HuH-7 (cell line): Measurements from ENCODE around the gene GTF2IRD2.
"Not testable (repeated sequence)": the region's sequence is repeated elsewhere in the genome, so short reads cannot be mapped to it uniquely, and the experiment has no call there.

Source experiments
- DNase-seq: peaks from one replicate; pipeline ENCODE4 v3.0.0; 2011; ENCODE audit warnings: low spot score

Gene GTF2IRD2

DNA sequence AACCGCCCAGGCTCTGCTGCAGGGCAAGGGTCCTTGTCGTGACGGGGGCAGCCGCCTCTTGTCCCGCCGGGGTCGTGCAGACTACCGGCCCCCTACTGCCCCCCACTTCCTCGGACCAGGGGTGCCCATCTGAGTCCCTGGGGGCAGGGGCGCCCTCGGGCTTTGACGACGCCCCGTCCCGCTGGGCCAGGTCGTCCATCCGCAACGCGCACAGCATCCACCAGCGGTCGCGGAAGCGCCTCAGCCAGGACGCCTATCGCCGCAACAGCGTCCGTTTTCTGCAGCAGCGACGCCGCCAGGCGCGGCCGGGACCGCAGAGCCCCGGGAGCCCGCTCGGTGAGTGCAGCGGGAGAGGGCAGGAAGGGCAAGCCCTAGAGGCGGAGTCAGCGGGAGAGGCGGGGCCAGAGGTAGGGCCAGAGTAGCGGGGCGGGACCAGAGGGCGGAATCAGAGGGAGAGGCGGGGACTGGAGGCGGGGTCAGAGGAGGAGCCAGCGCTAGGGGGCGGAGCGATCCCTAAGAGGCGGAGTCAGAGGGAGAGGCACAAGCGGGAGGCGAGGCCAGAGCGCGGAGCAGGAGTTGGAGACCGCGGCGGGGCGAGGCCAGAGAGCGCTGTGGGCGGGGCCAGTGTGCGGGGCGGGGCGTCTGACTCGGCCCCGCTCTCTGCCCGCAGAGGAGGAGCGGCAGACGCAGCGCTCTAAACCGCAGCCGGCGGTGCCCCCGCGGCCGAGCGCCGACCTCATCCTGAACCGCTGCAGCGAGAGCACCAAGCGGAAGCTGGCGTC, 62.8 kb downstream of the GTF2IRD2 start:
- not testable (repeated sequence) for DNase-seq

DNA sequence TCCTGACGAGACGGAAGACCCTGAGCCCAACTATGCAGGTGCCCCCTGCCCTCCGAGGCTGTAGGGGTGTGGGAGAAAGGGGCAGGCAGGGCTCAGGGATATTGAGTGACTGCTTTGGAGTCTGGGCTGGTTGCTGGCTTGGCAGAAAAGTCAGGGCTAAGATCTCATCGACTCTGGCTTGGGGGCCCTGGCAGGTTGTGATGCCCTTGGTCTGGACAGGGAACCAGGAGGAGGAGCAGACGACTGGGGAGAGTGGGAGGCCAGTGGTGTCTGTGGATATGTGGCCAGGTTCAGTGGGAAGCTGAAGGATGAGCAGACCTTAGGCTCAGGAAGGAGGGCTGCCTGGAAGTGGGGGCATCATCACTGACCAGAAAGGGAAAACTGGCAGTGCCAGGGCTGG, 67.8 kb downstream of the GTF2IRD2 start:
- not testable (repeated sequence) for DNase-seq

DNA sequence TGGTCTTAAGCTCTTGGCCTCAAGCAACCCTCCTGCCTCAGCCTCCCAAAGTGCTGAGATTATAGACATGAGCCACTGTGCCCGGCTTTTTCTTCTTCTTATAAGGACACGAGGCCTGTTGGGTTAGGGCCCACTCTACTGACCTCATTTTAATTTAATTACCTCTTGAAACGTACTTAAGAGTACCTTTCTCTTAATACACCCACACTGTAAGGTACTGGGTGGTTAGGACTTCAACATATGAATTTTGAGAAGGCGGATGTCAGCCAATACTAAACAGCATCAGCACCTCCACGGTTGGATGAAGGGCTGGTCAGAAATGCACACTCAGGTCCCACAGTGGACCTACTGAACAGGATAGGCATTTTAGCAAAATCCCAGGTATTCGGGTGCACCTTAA, 69.7 kb downstream of the GTF2IRD2 start:
- not testable (repeated sequence) for DNase-seq

DNA sequence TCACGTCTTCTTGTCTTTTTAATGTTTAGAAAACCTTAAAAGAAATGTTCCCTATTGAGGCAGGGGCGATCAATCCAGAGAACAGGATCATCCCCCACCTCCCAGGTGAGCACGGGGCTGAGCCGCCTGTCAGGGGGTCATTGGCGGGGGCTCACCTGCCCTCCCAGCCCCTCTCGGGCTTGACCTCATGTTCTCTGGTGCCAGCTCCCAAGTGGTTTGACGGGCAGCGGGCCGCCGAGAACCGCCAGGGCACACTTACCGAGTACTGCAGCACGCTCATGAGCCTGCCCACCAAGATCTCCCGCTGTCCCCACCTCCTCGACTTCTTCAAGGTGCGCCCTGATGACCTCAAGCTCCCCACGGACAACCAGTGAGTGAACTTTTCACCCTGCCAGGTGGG, 72.4 kb downstream of the GTF2IRD2 start:
- DNase-seq = not testable (repeated sequence)

DNA sequence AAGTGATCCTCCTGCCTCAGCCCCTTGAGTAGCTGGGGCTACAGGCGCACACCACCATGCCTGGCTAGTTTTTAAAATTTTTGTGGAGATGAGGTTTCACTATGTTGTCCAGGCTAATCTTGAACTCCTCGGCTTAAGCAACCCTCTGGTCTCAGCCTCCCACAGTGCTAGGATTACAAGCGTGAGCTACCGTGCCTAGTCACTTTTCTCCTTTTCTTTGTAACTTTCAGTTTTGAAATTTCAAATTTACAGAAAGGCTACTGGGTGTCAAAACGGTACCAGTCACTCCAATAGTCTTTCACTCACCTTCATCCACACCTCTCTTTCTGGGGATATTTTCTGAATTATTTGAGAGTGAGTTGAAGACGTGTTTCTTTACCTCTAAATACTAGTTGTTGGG, 76.3 kb downstream of the GTF2IRD2 start:
- DNase-seq = not testable (repeated sequence)

DNA sequence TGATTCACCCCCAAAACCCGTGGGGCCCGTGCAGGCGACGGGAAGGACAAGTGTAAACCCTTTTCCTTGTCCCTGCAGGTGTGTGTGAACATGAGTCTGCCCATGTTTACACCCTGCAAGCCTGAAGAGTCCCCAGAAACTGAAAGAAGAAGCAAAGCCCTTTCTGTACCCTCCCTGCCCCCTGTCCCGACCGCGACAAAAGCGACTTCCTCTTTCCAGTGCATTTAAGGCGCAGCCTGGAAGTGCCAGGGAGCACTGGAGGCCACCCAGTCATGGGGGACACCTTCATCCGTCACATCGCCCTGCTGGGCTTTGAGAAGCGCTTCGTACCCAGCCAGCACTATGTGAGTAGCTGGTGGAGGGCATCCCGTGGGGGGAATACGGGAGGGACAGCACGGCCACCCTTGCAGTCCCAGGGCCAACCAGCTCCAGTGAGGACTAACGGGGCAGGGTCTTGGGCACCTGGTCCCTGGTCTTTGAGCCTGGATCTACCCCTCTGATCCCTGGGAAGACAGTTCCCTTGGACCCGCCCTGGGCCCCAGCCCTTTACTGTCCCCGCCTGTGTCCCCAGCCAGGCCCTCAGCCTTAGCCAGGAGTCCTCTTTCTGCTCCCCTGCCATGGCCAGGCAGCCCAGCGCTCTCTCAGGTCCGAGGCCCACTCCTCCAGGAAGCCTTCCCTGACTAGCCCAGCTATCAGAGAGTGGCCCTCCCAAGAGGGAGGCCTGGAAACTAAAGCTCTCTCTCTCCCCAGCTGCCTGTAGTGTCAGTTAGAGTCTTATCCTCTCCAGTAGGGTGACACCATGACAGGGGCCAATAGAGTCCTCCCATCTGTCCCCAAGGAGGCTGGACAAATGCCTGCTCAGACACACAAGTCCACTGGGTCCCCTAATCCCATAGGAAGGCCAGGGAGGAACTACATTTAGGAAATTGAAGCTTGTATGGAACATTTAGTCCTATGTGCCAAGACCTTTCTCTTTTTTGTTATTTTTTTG, 77.3 kb downstream of the GTF2IRD2 start, which contains the start of gene NCF1:
NCF1 (plus strand) TSS at position 252 of the 991 bp plus-strand sequence; CDS start at position 273, 21 bp downstream.
- not testable (repeated sequence) for DNase-seq

DNA sequence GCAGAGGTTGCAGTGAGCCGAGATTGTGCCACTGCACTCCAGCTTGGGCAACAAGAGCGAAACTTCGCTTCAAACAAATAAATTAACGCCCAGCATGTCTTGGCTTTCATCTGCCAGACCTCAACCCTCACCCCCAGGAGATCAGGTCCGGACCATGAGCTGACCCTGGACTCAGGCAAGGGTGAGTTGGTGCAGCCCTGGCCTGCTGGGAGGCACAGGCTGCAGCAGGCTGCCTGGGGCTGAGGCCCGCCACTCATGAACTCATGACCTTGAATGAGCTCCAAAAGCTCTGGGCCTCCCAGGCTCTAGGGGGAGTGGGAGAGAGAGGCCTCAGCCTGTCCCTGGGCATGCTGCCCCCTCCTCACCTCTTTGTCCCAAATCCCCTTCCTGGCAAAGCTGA, 79.3 kb downstream of the GTF2IRD2 start:
- DNase-seq = not testable (repeated sequence)

DNA sequence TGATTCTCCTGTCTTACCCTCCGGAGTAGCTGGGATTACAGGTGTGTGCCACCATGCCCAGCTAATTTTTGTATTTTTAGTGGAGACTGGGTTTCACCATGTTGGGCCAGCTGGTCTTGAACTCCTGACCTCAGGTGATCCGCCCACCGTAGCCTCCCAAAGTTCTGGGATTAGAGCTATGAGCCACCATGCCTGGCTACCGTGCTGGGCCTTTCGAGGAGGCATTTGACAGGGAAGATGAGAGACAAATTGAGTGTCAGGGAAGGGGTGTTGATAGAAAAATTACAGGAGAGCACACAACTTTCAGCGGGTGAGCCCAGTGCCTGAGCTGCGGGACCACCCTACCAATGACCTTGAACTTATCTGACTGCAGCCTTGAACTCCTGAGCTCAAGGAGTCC, 81.3 kb downstream of the GTF2IRD2 start:
- DNase-seq = not testable (repeated sequence)

DNA sequence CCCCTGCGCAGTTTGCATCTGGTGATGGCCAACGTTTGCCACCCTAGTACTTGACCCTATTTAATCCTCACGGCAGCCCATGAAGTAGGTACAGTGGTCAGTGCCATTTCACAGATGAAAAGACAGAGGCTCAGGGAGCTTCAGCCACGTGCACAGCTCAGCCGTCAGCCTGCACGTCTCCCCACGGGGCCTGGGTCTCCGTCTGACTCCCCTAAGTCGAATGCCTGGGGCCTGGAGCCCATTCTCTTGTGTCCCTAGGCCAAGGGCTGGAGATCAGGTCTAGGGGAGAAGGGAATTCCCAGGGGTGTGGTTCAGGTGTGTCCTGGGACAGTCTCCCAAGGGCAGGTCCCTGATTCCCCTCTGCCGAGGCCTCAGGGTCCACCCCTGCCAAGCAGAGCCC, 84.4 kb downstream of the GTF2IRD2 start:
- not testable (repeated sequence) for DNase-seq

DNA sequence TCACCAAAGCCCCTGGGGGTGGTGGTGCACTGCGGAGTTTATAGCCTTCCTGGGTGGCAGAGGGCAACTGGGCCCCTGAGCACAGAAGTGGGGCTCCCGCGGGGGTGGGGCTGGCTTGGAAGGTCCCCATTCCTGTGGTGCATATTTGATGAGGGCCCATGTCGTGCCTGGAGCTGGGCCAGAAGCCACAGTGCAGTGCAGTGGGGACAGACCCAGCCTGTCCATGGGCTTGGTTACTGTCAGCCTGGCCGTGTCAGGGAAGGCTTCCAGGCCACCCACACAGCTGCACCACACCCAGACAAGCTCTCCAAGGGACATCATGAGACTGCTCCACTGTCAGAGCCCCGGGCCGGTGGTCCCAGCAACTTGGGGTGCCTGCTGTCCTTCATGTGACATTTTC, 84.9 kb downstream of the GTF2IRD2 start:
- DNase-seq = not testable (repeated sequence)

DNA sequence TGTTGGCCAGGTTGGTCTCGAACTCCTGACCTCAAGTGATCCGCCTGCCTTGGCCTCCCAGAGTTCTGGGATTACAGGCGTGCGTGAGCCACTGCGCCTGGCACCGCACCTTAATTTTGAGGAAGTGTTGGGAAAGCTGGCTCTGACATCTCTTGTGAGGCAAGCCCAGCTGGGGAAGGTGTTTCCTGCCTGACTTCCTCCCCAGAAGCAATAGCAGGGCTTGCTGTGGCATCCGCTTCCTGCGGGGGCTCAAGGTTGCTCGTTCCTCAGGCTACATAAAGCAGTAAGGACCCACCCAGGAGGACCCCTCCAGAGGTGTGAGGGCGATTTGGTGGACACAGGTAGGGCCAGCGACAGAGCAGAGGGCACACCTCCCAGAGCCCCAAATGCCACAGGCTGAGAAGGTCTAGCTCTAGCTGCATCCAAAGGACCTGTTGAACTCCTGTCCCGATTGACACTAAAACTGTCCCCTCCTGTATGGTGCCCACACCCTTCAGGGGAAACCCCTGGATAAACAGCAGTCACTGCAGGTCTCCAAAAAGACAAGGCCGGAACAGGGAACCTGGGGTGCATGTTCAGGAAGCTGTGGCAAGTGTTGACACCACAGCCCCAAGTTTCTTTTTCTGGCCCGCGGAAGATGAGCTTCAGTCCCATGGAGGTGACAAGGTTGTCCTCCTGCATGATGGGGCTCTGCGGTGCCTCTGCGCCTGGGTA, 86.0 kb downstream of the GTF2IRD2 start:
- not testable (repeated sequence) for DNase-seq

DNA sequence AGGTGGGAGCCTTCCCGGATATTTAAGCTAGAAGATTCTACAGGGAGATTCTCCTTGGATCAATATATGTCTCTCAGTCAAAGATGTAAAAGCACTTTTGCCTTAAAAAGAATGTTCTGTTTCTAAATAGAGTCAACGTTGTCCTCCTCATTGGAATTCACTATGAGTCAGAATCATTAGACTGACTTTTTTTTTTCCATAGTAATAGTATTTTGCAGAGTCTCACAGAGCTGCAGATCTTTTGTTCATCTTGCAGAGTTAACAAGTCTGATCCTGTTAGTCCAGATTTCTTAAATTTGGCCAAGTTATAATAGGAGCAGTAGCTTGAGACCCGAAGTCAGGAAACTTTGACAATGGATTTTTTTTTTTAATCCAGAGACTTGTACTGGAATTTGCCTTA, 92.4 kb downstream of the GTF2IRD2 start:
- not testable (repeated sequence) for DNase-seq

DNA sequence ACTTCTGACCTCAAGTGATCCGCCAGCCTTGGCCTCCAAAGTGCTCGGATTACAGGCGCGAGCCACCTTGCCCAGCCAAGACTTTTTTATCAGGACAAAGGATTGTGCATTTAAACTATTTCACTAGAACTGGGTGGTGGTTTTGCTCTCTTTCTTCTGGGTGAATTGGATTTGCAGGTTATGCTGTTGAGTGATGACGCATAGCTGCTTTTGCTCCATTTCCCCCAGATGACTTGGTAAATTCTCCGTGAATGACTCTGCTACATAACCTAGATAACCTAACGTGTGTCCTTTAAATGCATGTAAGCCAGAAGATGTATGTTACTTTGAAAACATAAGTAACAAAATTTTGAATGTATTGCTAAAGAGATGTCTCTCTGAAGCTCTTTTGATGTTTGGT, 93.1 kb downstream of the GTF2IRD2 start:
- DNase-seq = not testable (repeated sequence)

DNA sequence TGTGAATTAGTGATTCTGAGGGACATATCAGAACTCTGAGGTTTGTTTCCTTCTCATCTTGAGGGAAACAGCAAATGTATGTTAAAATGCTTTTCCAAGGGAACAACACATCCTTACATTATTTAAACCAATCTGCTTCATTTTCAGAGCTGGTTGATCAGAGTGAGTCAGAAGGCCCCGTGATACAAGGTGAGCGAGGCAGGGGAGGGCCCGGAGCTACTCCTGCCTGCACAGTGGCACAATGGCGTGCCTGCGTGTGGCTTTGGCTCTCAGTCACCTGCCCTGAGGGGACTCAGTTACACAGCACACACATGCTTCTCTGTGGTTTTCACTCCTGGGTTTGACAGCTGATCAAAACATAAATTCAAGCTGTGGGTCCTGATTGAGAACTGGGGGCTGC, 94.7 kb downstream of the GTF2IRD2 start:
- not testable (repeated sequence) for DNase-seq

DNA sequence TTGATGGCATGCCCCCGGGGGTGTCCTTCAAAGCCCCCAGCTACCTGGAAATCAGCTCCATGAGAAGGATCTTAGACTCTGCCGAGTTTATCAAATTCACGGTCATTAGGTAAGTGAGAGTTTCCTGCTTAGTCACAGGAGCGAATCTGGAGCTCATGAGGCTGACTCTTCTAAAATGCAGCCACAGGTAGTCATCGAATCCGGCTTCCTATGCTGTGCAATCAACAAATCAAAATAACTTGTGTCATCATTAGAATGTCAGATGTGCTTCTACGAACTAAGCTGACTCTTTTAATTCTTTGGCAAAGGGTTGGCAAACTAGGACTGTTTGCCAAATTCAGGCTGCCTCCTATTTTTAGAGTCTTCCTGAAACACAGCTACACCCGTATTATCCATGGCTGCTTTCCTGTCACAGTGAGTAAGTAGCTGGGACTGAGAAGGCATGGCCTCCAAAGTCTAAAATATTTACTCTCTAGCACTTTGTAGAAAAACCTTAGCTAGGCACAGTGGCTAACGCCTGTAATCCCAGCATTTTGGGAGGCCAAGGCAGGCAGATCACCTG, 97.4 kb downstream of the GTF2IRD2 start:
- not testable (repeated sequence) for DNase-seq
